HEK293 (cell line): ENCODE measurements around the gene ZNF93.

Source experiments
- CTCF ChIA-PET: fragments of 350-600 bp; formaldehyde crosslinking; extraction: SDS; loops from one replicate; lab custom pipeline; 2021; ENCODE audit warnings: antibody characterized with exemption; lab: Yijun Ruan, JAX
- POLR2A ChIA-PET: fragments of 300-600 bp; formaldehyde crosslinking; extraction: SDS; loops from one replicate; lab custom pipeline; 2020; ENCODE audit warnings: antibody characterized with exemption, inconsistent platforms; lab: Yijun Ruan, JAX
- H3K27ac ChIP-seq: fragments of 200-500 bp; sonication (Bioruptor generic); 2 replicates; pipeline ENCODE4 v1.5.1; 2014; ENCODE audit warnings: low read depth, low read length, control low read depth, inconsistent platforms; ENCODE audit errors: extremely low read depth
- H3K36me3 ChIP-seq, 2 experiments: fragments of 200-500 bp in 1 of 2; sonication (Bioruptor generic) in 1 of 2; 1 replicate in 1 of 2; 2 replicates in 1 of 2; pipeline ENCODE4 v1.5.1; 2014 to 2017; ENCODE audit warnings: inconsistent platforms in 2 of 2, low read length in 2 of 2; ENCODE audit not compliant: control insufficient read depth in 2 of 2, insufficient read depth in 1 of 2
- H3K4me1 ChIP-seq: fragments of 200-500 bp; sonication (Bioruptor generic); 2 replicates; pipeline ENCODE4 v1.5.1; 2014; ENCODE audit warnings: mild to moderate bottlenecking, low read length, inconsistent platforms; ENCODE audit not compliant: control insufficient read depth, insufficient read depth
- H3K4me3 ChIP-seq: 2 replicates; pipeline ENCODE4 v1.5.1; 2011; ENCODE audit warnings: low read depth, mild to moderate bottlenecking, control low read depth, low read length, moderate library complexity
- H3K9me3 ChIP-seq: fragments of 200-500 bp; sonication (Bioruptor generic); 2 replicates; pipeline ENCODE4 v1.5.1; 2014; ENCODE audit warnings: low read depth, low read length, inconsistent platforms; ENCODE audit not compliant: control insufficient read depth, insufficient read depth
- GLIS1 ChIP-seq: fragments of 450-650 bp; formaldehyde crosslinking; IDR thresholded peaks from 2 replicates; pipeline ENCODE4 v1.5.1; 2016; ENCODE audit warnings: missing biosample characterization, missing genetic modification characterization
- HOXC10 ChIP-seq: sonication (generic); formaldehyde crosslinking; IDR thresholded peaks from 2 replicates; pipeline ENCODE4 v1.8.1; 2023; ENCODE audit warnings: mild to moderate bottlenecking, missing genetic modification reagents
- KLF17 ChIP-seq: fragments of 450-650 bp; formaldehyde crosslinking; IDR thresholded peaks from 2 replicates; pipeline ENCODE4 v1.5.1; 2016; ENCODE audit warnings: missing biosample characterization, missing genetic modification characterization
- PATZ1 ChIP-seq: fragments of 450-650 bp; formaldehyde crosslinking; IDR thresholded peaks from 2 replicates; pipeline ENCODE4 v1.5.1; 2016; ENCODE audit warnings: missing biosample characterization, missing genetic modification characterization
- TSHZ1 ChIP-seq: fragments of 450-650 bp; formaldehyde crosslinking; IDR thresholded peaks from 2 replicates; pipeline ENCODE4 v1.5.1; 2016; ENCODE audit warnings: missing biosample characterization, missing genetic modification characterization, borderline replicate concordance
- ZIC2 ChIP-seq: fragments of 450-650 bp; formaldehyde crosslinking; IDR thresholded peaks from 2 replicates; pipeline ENCODE4 v1.5.1; 2016; ENCODE audit warnings: missing biosample characterization, missing genetic modification characterization
- ZNF175 ChIP-seq: fragments of 450-650 bp; formaldehyde crosslinking; IDR thresholded peaks from 2 replicates; pipeline ENCODE4 v1.5.1; 2016; ENCODE audit warnings: missing biosample characterization, missing genetic modification characterization
- ZNF19 ChIP-seq: fragments of 450-650 bp; formaldehyde crosslinking; IDR thresholded peaks from 2 replicates; pipeline ENCODE4; 2016; ENCODE audit warnings: missing biosample characterization, missing genetic modification characterization, low read depth
- ZNF248 ChIP-seq: fragments of 450-650 bp; formaldehyde crosslinking; IDR thresholded peaks from 2 replicates; pipeline ENCODE4 v1.5.1; 2017; ENCODE audit warnings: missing biosample characterization, missing genetic modification characterization
- ZNF341 ChIP-seq: fragments of 450-650 bp; formaldehyde crosslinking; IDR thresholded peaks from 2 replicates; pipeline ENCODE4; 2016; ENCODE audit warnings: low read depth, missing biosample characterization, missing genetic modification characterization
- ZNF37A ChIP-seq: fragments of 450-650 bp; IDR thresholded peaks from 2 replicates; pipeline ENCODE4 v1.5.1; 2018; ENCODE audit warnings: missing biosample characterization, missing genetic modification characterization
- ZNF433 ChIP-seq: fragments of 450-650 bp; formaldehyde crosslinking; IDR thresholded peaks from 2 replicates; pipeline ENCODE4 v1.5.1; 2016; ENCODE audit warnings: missing biosample characterization, missing genetic modification characterization, low read depth
- ZNF449 ChIP-seq: fragments of 450-650 bp; formaldehyde crosslinking; IDR thresholded peaks from 2 replicates; pipeline ENCODE4 v1.5.1; 2017; ENCODE audit warnings: missing biosample characterization, mild to moderate bottlenecking, missing genetic modification characterization, moderate library complexity
- ZNF548 ChIP-seq: fragments of 450-650 bp; formaldehyde crosslinking; IDR thresholded peaks from 2 replicates; pipeline ENCODE4 v1.5.1; 2016; ENCODE audit warnings: missing biosample characterization, missing genetic modification characterization
- ZNF549 ChIP-seq: fragments of 450-650 bp; IDR thresholded peaks from 2 replicates; pipeline ENCODE4 v1.5.1; 2018; ENCODE audit warnings: missing biosample characterization, missing genetic modification characterization, mild to moderate bottlenecking, inconsistent platforms, moderate library complexity
- ZNF600 ChIP-seq: fragments of 450-650 bp; formaldehyde crosslinking; IDR thresholded peaks from 2 replicates; pipeline ENCODE4 v1.5.1; 2016; ENCODE audit warnings: missing biosample characterization, missing genetic modification characterization
- ZSCAN4 ChIP-seq: fragments of 450-650 bp; formaldehyde crosslinking; IDR thresholded peaks from 2 replicates; pipeline ENCODE4 v1.5.1; 2017; ENCODE audit warnings: missing biosample characterization, missing genetic modification characterization

Gene ZNF93

GRCh38 chr19:19943848-19944582 lies 43.3 kb downstream of the ZNF93 start:
- no peaks in the 10 kb centered on the region for H3K36me3 ChIP-seq
- ChIA-PET POLR2A (no interaction called here), CTCF (no interaction called here)
- H3K9me3 ChIP-seq = no peaks in the 10 kb centered on the region
- TF ChIP-seq ZNF19 (tag by site-specific recombination) (no peak), ZSCAN4 (tag by site-specific recombination) (no peak), ZNF341 (tag by site-specific recombination) (no peak)
- no peak overlapping the region for H3K4me3 ChIP-seq
- H3K27ac ChIP-seq = no peak overlapping the region
- H3K4me1 ChIP-seq = no peaks in the 10 kb centered on the region

- Histone ChIP-seq H3K36me3 (no peaks in the 10 kb centered on the region), H3K27ac (no peak overlapping the region), H3K4me3 (no peak overlapping the region), H3K4me1 (no peaks in the 10 kb centered on the region), H3K9me3 (no peaks in the 10 kb centered on the region)
- TF ChIP-seq ZNF248 (tag by site-specific recombination) (no peak), ZNF449 (tag by site-specific recombination) (no peak), ZNF548 (tag by site-specific recombination) (no peak), PATZ1 (no peak), ZNF600 (tag by site-specific recombination) (no peak), ZNF549 (tag by site-specific recombination) (no peak), ZNF433 (tag by site-specific recombination) (no peak), TSHZ1 (tag by site-specific recombination) (no peak), ZIC2 (no peak), ZNF37A (tag by site-specific recombination) (no peak), ZNF175 (no peak), HOXC10 (no peak), GLIS1 (no peak), KLF17 (no peak)
- CTCF ChIA-PET = no interaction called here
- POLR2A ChIA-PET = no interaction called here
These were observed 43.8 kb downstream of the ZNF93 start for GRCh38 chr19:19944583-19944880.
